GM21717 (cell line): ENCODE data around the gene PRTG.
"Not testable (repeated sequence)": the region's sequence is repeated elsewhere in the genome, so short reads cannot be mapped to it uniquely, and the experiment has no call there.

ENCODE experiments used
- ATAC-seq: cut with Tn5 transposase; IDR thresholded peaks from one replicate; pipeline ENCODE4 v1.9.1; 2021; ENCODE audit warnings: mild to moderate bottlenecking, moderate library complexity; ENCODE audit not compliant: unreplicated experiment

The PRTG gene

DNA sequence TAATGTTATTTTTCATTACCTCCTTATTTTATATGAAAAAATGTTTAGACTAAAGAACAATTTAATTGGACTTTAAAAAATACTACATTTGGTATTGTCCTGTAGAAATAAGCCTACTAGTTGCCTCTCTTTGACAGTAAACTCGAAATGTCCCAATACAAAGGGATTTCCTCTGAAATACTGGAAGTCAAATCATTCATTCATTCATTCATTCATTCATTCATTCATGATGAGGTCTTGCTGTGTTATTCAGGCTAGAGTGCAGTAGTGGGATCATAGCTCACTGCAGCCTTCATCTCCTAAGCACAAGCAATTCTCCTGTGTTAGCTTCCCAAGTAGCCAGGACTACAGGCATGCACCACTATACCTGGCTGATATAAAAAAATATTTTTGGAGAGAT lies 104.2 kb downstream of the PRTG start:
- ATAC-seq, result no peak

DNA sequence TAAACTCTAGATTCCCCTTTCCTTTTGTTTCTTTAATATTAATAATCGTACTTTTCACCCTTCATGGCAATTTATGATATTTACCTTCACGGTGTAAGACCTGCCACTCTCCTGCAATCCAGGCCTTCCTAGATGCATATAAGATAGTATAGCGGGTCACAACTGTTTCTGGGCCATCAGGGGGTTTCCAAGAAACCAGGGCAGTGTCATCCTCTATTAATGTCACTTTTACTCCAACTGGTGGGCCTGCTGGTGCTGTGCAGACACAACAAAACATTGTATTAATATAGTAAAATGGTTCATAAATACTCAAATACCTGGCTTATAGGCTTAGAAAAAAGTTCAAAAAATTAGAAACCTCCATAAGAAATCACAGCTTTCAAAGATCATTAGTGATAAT lies 105.9 kb downstream of the PRTG start:
- no peak for ATAC-seq

- ATAC-seq, result no peak
These were observed 109.2 kb downstream of the PRTG start for GRCh38 chr15:55633731-55634130.

DNA sequence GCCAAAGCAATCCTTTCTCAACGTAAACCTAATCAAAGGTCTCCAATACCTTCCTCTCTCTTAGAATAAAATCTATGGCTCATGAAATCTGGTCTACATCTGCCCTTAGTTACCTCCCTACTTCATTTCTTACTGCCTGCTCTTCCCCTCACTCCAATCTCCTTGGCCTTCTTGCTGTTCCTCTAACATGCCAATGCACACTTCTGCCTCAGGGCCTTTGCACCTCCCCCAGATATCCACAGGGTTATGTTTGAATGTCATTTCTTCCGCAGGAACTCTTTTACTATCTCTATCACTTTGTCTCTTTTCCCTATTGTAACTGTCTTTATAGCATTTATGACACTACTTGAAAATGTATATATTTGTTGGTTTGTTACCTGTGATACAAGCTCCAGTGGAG lies 110.5 kb downstream of the PRTG start:
- no peak for ATAC-seq

DNA sequence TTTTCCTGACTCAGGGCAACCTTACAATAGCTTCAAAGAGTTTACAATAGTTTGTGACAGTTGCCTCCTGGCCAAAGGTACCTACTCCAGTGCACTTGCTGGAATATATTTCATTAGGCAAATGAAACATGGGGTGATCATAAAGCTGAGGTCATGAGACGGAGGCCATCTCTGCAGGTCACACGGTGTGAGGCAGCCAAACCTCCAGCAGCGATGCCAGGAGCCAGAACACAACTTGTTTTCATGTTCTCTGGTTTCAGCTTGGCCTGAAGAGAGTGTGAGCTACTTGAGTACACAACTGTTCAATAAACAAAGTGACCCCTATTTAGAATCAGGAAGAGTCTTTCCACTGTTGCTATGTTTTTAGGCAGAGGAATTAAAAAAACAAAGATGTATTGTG lies 112.1 kb downstream of the PRTG start:
- no peak for ATAC-seq

DNA sequence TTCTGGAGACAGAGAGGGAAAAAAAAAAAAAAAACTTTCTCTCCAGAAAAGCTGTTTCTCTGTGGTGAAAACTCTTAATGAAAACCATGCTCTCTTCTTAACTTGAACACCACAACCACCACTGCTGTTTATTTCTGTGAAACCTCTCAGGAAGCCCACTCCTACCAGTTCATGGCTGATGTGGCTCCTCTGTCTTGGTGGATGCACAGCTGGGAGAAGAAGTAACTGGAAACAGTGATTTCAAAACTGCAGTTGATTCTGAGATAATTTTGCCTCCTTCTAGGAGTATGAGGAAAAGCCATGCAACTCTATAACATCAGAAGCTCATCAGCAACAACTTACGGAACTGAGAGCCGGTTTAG lies 114.6 kb downstream of the PRTG start:
- ATAC-seq, result no peak

DNA sequence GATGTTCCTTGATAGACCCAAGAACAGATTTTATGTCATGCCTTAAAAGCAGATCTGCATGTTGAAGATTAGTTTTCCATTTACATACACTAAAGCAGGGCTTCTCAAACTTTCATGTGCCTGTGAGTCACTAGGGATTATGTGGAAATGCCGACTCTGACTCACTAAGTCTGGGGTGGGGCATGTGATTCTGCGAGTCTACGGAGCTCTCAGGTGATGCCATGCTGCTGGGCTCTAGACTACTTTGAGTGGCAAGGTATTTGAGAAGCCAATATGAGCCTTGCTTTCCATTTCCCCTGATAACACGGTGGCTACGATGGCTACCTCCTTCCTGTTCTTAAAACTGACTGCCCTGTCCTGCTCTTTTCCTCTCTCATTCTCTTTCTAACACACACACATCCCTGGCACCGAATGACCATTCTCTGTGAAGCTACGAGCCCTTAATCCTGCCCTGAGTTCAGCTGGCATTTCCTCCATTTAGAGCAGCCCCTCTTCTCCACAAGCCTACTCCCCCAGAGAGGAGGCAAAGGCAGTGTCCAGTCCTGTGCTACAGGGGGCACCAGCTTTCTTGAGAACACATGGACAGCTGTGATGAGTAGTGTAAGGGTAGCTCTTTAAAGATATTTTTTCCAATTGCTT lies 115.1 kb downstream of the PRTG start:
- no peak for ATAC-seq

DNA sequence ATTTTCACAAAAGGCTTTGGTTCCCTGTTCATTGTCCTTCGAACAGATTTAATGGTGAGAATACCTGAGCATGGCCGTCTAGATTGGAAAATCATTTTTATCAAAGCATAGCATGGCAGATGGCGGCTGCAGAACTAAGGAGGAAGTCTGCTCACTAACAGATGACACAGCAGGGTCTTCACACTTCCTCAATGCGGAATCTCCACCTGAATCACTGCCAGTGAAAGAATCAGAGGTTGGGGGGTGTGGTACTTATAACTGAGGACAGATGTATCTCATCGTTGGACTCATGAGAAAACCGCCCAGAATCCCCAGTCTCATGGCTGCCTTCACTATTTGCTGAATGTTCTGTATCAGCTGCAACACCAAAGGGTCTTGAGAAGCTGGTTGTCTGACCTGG lies 123.2 kb downstream of the PRTG start:
- no peak for ATAC-seq

GRCh38 chr15:55618387-55618786 lies 124.6 kb downstream of the PRTG start:
- no peak for ATAC-seq

DNA sequence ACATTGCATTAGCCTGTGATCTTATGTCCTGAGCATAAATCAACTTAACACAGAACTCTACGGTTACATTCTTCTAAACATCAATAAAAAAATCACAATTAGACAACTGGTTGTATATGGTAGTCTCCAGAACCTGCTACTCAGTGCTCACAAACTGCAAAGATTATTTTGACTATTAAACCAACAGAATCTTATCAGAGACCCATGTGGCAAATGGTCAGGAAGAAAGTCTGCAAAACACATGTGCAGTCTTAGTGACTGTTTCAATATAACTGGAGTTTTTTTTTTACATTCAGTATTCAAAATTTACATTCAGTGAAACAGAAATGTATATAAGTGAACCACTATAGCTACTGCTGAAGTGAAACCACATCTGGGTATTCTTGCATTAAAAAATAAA lies 127.5 kb downstream of the PRTG start:
- ATAC-seq, result no peak

DNA sequence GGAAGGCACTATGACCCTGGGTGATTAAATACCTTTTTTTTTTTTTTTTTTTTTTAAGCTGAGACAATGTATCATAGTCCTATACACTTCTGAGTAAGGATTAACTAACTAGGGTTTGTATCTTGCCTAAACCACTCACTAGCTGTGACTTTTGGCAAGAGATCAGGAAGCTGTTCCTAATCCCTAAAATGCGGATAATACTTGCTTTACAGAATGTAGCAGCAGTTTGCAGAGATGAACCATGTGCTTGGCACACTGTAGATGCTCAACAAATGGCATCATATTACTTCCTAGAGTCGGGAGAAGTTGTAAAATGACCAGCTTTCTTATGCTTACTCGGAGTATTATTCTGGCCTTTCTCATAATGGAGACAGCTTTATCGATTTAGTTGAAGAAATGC lies 129.2 kb downstream of the PRTG start:
- ATAC-seq, result no peak

- no peak for ATAC-seq
These were observed 136.7 kb downstream of the PRTG start for GRCh38 chr15:55606214-55606613.

GRCh38 chr15:55601374-55601773 lies 141.6 kb downstream of the PRTG start:
- ATAC-seq, result no peak

GRCh38 chr15:55599439-55599838 lies 143.5 kb downstream of the PRTG start:
- no peak for ATAC-seq

- not testable (repeated sequence) for ATAC-seq
These were observed 149.9 kb downstream of the PRTG start for GRCh38 chr15:55593019-55593418.

- no peak for ATAC-seq
These were observed 152.2 kb downstream of the PRTG start for GRCh38 chr15:55590788-55591187.

GRCh38 chr15:55589287-55589686 lies 153.7 kb downstream of the PRTG start:
- no peak for ATAC-seq

DNA sequence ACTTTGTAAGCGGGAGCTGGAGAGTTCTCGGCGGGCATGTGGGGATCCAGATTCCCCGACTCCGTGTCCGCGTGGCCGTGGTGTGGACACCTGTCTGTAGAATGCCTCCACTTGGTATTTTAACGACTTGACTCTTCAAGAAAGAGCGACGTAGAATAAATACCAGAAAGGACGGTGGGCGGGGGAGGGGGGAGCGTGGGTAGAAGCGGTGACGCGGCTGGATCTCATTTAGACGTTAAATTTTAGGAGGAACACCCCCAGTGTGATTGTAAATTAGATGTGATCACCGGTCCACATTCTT lies 154.2 kb downstream of the PRTG start:
- no peak for ATAC-seq

GRCh38 chr15:55588070-55588814 lies 154.7 kb downstream of the PRTG start, which contains the start of gene PYGO1:
Gene PYGO1, minus strand, starts transcription at chr15:55588345. Its CDS starts 462 bp downstream, at chr15:55587883.
- ATAC-seq, result peak; percentile 64

DNA sequence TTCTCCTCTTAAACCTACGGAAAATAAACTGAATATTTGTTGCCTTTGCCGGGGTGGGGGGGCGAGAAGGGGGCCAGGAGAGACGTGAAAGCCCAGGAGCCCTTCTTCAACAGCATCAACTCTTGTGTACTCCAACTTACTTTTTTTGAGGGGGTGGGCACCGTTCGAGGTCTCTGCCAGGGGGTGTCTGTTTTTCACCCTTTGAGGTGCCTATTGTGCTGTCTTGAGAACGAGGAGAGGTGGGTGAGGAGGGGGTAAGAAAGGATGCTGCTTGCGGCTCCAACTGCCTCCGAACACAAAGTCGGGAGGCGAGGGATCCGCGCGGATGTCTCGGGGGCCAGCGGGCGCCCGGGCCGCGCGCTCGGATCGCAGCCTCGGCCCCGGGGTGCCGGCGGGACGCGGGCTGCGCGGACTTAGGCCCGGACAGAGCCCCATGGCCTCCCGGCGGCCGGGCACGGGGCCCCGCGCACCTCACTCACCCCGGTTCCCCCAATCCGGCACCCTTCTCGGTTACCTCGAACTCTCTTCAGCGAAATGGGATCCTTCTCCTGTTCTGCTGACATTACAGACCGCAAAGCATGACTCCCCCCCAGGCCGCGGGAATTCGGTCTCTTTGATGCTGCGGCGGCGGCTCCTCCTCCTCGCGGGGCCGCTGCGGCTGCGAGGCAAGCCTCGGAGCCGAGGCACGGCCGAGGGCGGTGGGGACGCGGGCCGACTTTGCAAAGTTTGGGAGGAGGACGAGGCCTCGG lies 155.5 kb downstream of the PRTG start:
- no peak for ATAC-seq

- no peak for ATAC-seq
These were observed 156.1 kb downstream of the PRTG start for GRCh38 chr15:55586808-55587207.

- ATAC-seq, result no peak
These were observed 166.0 kb downstream of the PRTG start for GRCh38 chr15:55576943-55577342.
